AG09319 (cell line): ENCODE measurements around the gene ADCY5.

ENCODE experiments used
- DNase-seq: peaks from one replicate; pipeline ENCODE4 v3.0.0-alpha.2; 2010; ENCODE audit warnings: low read depth; ENCODE audit errors: extremely low read depth
- CTCF ChIP-seq: IDR thresholded peaks from 2 replicates; pipeline ENCODE4 v1.5.1; 2011; ENCODE audit warnings: low read depth, mild to moderate bottlenecking, inconsistent platforms, low read length, moderate library complexity

ADCY5 gene

GRCh38 chr3:123406598-123406997, 42.3 kb downstream of the ADCY5 start:
- no peak for DNase-seq
- no peak for TF ChIP-seq CTCF

DNA sequence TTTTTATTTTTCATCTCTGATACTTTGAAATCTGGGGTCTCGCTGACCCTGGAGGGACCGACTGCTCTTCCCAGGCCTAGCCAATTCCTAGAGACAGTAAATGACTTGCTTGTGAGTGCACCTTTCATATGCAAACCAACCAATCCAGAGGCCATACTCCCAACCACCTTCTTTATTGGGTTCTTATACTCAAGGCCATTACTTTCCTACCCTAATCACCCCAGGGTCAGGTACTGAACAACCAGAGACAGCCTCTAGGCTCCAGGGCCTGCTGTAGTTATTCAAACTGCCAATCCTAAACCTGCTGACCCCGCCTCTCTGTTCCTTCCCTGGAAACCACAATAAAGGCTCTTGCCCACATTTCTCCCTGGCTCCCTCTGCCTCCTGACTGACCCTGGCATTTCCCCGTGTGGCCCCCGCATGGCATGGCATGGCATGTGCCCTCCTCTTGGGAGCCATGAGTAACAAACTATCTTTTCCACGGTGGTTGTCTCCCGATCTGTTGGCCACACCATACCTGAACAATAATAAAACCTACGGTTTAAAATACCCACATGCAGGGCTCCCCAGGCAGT, 42.9 kb downstream of the ADCY5 start:
- TF ChIP-seq CTCF, result no peak
- no peak for DNase-seq

DNA sequence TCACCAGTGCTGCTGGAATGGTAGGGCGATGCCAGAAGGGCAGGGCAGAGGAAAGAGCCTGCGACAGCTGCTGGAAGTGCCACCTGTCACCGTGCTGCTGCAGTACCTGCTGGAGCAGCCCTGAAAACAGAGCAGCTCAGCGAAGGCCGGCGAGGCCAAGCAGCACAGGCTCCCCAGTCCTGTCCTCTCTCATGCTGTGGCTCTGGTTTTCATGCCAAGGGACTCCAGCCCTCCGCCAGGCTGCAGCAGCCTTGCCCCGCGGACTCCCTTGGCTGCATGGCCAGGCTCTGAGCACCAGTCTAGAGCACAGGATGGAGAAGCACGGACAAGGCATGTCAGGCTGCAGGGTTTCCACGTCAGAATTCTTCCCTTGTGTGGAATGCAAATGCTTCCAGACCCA, 43.9 kb downstream of the ADCY5 start:
- no peak for DNase-seq
- TF ChIP-seq CTCF, result no peak

DNA sequence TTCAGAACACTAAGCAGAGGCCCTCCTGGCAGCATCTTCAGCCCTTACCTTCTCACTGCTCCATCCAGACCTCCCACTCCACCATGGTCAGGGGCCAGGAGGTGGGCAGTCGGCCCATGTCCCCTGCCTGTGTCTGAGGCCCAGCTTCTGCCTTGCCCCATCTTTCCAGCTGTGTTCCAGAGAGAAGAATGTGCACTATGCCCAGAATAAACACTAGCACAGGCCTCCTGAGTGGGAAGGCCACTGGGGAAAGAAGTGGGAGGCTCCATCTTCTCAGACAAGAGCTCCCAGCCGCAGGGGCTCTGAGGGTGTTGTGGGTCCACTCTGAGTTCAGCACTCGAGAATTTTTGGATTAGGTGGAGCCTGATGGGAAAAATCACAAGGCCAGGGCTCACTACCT, 44.5 kb downstream of the ADCY5 start:
- no peak for TF ChIP-seq CTCF

DNA sequence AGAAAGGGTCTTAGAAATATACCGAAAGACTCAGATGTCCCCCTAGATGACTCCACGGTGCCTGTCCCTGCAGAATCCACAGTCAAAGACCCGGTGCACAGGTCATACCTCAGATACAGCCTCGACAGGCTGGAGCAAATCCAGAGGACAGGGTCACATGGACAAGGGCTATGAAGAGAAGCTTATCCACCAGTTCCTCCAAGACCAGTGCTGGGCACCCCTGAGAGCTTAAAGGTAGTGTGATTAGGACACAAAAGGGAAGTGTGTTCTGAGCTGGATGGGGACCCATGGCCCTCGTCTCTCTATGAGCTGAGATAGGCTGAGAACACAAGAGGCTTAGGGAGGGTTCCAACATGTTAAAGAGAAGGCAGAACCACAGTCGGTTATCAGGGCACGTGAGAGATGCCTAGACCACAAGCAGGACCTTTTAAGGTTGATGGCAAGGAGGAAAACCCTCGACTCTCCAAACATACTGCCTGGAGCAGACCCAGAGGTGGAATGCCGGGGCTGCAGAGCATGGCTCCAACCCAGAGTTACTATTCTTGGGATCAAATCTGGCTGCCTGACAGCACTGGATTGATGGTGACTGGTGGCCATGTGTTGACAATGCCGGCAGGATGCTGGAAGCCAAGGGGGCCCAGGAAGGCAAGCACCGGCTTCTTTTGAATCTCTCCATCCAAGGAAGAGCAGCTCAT, 46.9 kb downstream of the ADCY5 start:
- TF ChIP-seq CTCF, result no peak
- no peak for DNase-seq

More for the DNA sequence above, 44.5 kb downstream of the ADCY5 start:
- no peak for DNase-seq

GRCh38 chr3:123400169-123400568, 48.7 kb downstream of the ADCY5 start:
- DNase-seq, result no peak
- no peak for TF ChIP-seq CTCF

- TF ChIP-seq CTCF, result no peak
- DNase-seq, result no peak
These were observed 49.2 kb downstream of the ADCY5 start for GRCh38 chr3:123399653-123400052.
